Measurements from ENCODE around the gene NMUR1.
A peak's percentile ranks its signal among the peaks of the same experiment; 100 is the strongest.

NMUR1 gene

GRCh38 chr2:231524477-231525247 is 5.6 kb downstream of the NMUR1 start:
- no peak for DNase-seq

- no peak for DNase-seq
These were observed 6.6 kb downstream of the NMUR1 start for GRCh38 chr2:231523451-231524285.

- DNase-seq: no peak
These were observed 7.6 kb downstream of the NMUR1 start for GRCh38 chr2:231522418-231523180.

GRCh38 chr2:231521443-231521842 is 8.8 kb downstream of the NMUR1 start:
- no peak for DNase-seq

GRCh38 chr2:231519975-231520555 is 10.2 kb downstream of the NMUR1 start:
- no peak for DNase-seq

GRCh38 chr2:231518771-231519170 is 11.5 kb downstream of the NMUR1 start:
- DNase-seq: no peak

GRCh38 chr2:231515603-231516002 is 14.6 kb downstream of the NMUR1 start:
- DNase-seq: no peak

GRCh38 chr2:231514951-231515297 is 15.3 kb downstream of the NMUR1 start:
- DNase-seq: no peak

GRCh38 chr2:231514225-231514950 is 15.9 kb downstream of the NMUR1 start:
- DNase-seq: peak; percentile 93

GRCh38 chr2:231513746-231514224 is 16.5 kb downstream of the NMUR1 start:
- DNase-seq: no peak

GRCh38 chr2:231512222-231512621 is 18.0 kb downstream of the NMUR1 start:
- no peak for DNase-seq

- no peak for DNase-seq
These were observed 26.5 kb downstream of the NMUR1 start for GRCh38 chr2:231503766-231504165.

- DNase-seq: no peak
These were observed 27.6 kb downstream of the NMUR1 start for GRCh38 chr2:231502596-231502995.

- DNase-seq: no peak
These were observed 32.6 kb downstream of the NMUR1 start for GRCh38 chr2:231497651-231498050.

GRCh38 chr2:231494669-231495068 is 35.6 kb downstream of the NMUR1 start:
- no peak for DNase-seq

- DNase-seq: no peak
These were observed 39.4 kb downstream of the NMUR1 start for GRCh38 chr2:231490801-231491200.

- DNase-seq: no peak
These were observed 40.3 kb downstream of the NMUR1 start for GRCh38 chr2:231489990-231490389.

- no peak for DNase-seq
These were observed 41.9 kb downstream of the NMUR1 start for GRCh38 chr2:231488331-231488730.

GRCh38 chr2:231486851-231487596 is 43.2 kb downstream of the NMUR1 start:
- DNase-seq: no peak

- no peak for DNase-seq
These were observed 46.6 kb downstream of the NMUR1 start for GRCh38 chr2:231483398-231484329.

Data from NCI-H748 treated with DMSO at 0.1 percent for 48 hours (cell line).